ENCODE data around the gene SLC35F6.

The SLC35F6 gene

GRCh38 chr2:26770986-26771586 is 7.0 kb downstream of the SLC35F6 start:
- peaks cover 18 to 21% of the 10 kb centered on the region in 2 donors for H3K36me3 ChIP-seq (ENCODE audit: control insufficient read depth in 2 of 2, insufficient read depth in 2 of 2, low read length in 2 of 2)

DNA sequence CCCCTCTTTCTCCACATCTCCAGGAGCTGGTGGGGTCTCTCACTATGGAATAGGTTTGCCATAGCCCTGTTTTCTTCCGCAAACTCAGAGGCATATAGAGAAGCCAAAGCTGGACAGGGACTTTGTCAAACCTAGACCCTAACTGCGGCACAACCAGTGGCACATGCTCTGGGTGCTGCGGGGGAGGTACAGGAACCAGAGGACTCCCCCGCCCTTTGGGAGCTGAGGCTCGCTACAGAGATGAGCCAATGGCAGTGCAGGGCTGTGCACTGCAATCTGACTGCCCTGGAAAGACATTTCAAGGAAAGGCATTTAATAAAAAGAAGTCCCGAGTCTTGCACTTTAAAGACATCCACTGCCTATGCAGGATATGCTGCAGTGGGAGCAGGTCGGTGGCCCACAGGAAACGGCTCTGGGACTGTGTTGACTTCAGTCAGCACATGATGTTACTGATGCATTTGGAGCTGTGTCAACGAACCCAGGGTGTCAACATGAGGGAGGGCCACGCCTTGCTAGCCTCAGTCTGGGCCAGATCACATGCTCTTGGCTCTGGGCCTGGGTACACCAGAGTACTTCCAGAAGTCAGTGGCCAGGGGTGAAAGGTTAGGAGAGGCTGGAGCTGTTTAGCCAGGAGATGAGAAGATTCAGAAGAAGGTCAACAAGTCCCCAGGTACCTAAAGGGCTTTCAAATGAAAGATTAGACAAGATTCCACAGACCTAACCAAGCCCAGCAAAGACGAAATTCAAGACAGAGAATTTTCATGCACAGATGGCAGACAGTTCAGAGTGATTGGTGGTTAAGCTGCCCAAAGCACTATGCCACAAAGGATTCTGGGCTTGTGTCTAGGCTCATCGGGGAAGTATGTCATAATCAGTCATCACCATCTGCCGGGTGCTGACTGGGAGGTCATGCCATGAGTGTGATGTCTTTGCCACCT is 8.2 kb downstream of the SLC35F6 start:
- H3K36me3 ChIP-seq (ENCODE audit: control insufficient read depth in 2 of 2, insufficient read depth in 2 of 2, low read length in 2 of 2) = peaks cover 25 to 26% of the 10 kb centered on the region in 2 donors
- no peaks in the 10 kb centered on the region for H3K9me3 ChIP-seq (ENCODE audit: control insufficient read depth in 2 of 2, low read length in 2 of 2)
- H3K4me1 ChIP-seq (ENCODE audit: control insufficient read depth, insufficient read depth, low read length) = peaks cover 41% of the 10 kb centered on the region
- H3K4me3 ChIP-seq (ENCODE audit: low read length in 2 of 2) = no peak overlapping the region
- peak overlapping the region; percentile 62 for H3K27ac ChIP-seq (ENCODE audit: low read length)
- no peaks in the 10 kb centered on the region for H3K27me3 ChIP-seq (ENCODE audit: control insufficient read depth in 1 of 2, insufficient read depth in 2 of 2, low read length in 2 of 2)
- no peak overlapping the region for H3K9ac ChIP-seq (ENCODE audit: low read length in 2 of 2)

More at GRCh38 chr2:26770986-26771586, 7.0 kb downstream of the SLC35F6 start:
- Histone ChIP-seq H3K4me3 (ENCODE audit: low read length in 2 of 2) (peak overlapping the region in 1 of 2 donors; percentile 22), H3K4me1 (ENCODE audit: control insufficient read depth, insufficient read depth, low read length) (peaks cover 50% of the 10 kb centered on the region), H3K27ac (ENCODE audit: low read length) (peak overlapping the region; percentile 62), H3K9ac (ENCODE audit: low read length in 2 of 2) (no peak overlapping the region), H3K9me3 (ENCODE audit: control insufficient read depth in 2 of 2, low read length in 2 of 2) (no peaks in the 10 kb centered on the region), H3K27me3 (ENCODE audit: control insufficient read depth in 1 of 2, insufficient read depth in 2 of 2, low read length in 2 of 2) (no peaks in the 10 kb centered on the region)

DNA sequence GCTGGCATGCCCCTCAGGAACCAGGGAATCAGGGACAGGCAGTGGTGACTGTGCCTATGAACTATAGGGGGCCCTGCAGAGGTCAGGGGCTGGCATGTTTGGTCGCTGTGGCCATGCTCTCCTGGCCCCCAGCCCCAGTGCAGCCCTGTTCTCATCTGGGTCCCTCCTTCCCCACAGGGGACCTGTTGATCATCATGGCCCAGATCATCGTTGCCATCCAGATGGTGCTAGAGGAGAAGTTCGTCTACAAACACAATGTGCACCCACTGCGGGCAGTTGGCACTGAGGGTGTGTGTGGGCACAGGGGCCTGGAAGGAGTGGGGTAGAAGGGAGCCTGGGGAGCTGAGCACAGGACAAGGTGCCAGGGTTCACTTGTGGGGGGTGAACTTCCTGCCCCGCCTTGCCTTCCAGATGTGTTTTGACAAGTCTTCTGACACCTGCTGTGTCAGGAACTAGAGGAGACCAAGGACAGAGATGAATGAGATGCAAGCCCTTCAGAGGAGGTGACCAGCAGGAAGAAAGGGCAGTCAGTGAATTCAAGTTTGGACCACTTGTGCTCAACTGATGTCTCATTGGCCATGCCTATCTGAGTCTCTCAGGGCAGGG is 12.2 kb downstream of the SLC35F6 start:
- no peaks in the 10 kb centered on the region for H3K9me3 ChIP-seq (ENCODE audit: control insufficient read depth in 2 of 2, low read length in 2 of 2)
- H3K36me3 ChIP-seq (ENCODE audit: control insufficient read depth in 2 of 2, insufficient read depth in 2 of 2, low read length in 2 of 2) = peaks cover 48 to 50% of the 10 kb centered on the region in 2 donors
- H3K4me3 ChIP-seq (ENCODE audit: low read length in 2 of 2) = no peak overlapping the region
- no peaks in the 10 kb centered on the region for H3K27me3 ChIP-seq (ENCODE audit: control insufficient read depth in 1 of 2, insufficient read depth in 2 of 2, low read length in 2 of 2)
- H3K4me1 ChIP-seq (ENCODE audit: control insufficient read depth, insufficient read depth, low read length) = peaks cover 18% of the 10 kb centered on the region
- no peak overlapping the region for H3K9ac ChIP-seq (ENCODE audit: low read length in 2 of 2)
- peak overlapping the region; percentile 11 for H3K27ac ChIP-seq (ENCODE audit: low read length)

GRCh38 chr2:26778098-26778497 is 14.0 kb downstream of the SLC35F6 start:
- Histone ChIP-seq H3K9ac (ENCODE audit: low read length in 2 of 2) (no peak overlapping the region), H3K4me3 (ENCODE audit: low read length in 2 of 2) (no peak overlapping the region), H3K36me3 (ENCODE audit: control insufficient read depth in 2 of 2, insufficient read depth in 2 of 2, low read length in 2 of 2) (peaks cover 48 to 50% of the 10 kb centered on the region in 2 donors), H3K9me3 (ENCODE audit: control insufficient read depth in 2 of 2, low read length in 2 of 2) (no peaks in the 10 kb centered on the region), H3K27me3 (ENCODE audit: control insufficient read depth in 1 of 2, insufficient read depth in 2 of 2, low read length in 2 of 2) (no peaks in the 10 kb centered on the region), H3K4me1 (ENCODE audit: control insufficient read depth, insufficient read depth, low read length) (no peaks in the 10 kb centered on the region), H3K27ac (ENCODE audit: low read length) (no peak overlapping the region)

- Histone ChIP-seq H3K36me3 (ENCODE audit: control insufficient read depth in 2 of 2, insufficient read depth in 2 of 2, low read length in 2 of 2) (peaks cover 48 to 50% of the 10 kb centered on the region in 2 donors), H3K4me1 (ENCODE audit: control insufficient read depth, insufficient read depth, low read length) (no peaks in the 10 kb centered on the region), H3K27ac (ENCODE audit: low read length) (no peak overlapping the region), H3K9ac (ENCODE audit: low read length in 2 of 2) (no peak overlapping the region), H3K9me3 (ENCODE audit: control insufficient read depth in 2 of 2, low read length in 2 of 2) (no peaks in the 10 kb centered on the region), H3K4me3 (ENCODE audit: low read length in 2 of 2) (no peak overlapping the region), H3K27me3 (ENCODE audit: control insufficient read depth in 1 of 2, insufficient read depth in 2 of 2, low read length in 2 of 2) (no peaks in the 10 kb centered on the region)
Measured at GRCh38 chr2:26778507-26778906, 14.4 kb downstream of the SLC35F6 start.

- no peak overlapping the region for H3K27ac ChIP-seq (ENCODE audit: low read length)
- H3K9ac ChIP-seq (ENCODE audit: low read length in 2 of 2) = no peak overlapping the region
- peaks cover 2% of the 10 kb centered on the region for H3K4me1 ChIP-seq (ENCODE audit: control insufficient read depth, insufficient read depth, low read length)
- peaks cover 38 to 40% of the 10 kb centered on the region in 2 donors for H3K36me3 ChIP-seq (ENCODE audit: control insufficient read depth in 2 of 2, insufficient read depth in 2 of 2, low read length in 2 of 2)
- no peaks in the 10 kb centered on the region for H3K27me3 ChIP-seq (ENCODE audit: control insufficient read depth in 1 of 2, insufficient read depth in 2 of 2, low read length in 2 of 2)
- H3K4me3 ChIP-seq (ENCODE audit: low read length in 2 of 2) = no peak overlapping the region
- no peaks in the 10 kb centered on the region for H3K9me3 ChIP-seq (ENCODE audit: control insufficient read depth in 2 of 2, low read length in 2 of 2)
Measured at GRCh38 chr2:26780203-26780760, 16.2 kb downstream of the SLC35F6 start.

- no peak overlapping the region for H3K4me3 ChIP-seq (ENCODE audit: low read length in 2 of 2)
- H3K9me3 ChIP-seq (ENCODE audit: control insufficient read depth in 2 of 2, low read length in 2 of 2) = no peaks in the 10 kb centered on the region
- no peak overlapping the region for H3K9ac ChIP-seq (ENCODE audit: low read length in 2 of 2)
- H3K27me3 ChIP-seq (ENCODE audit: control insufficient read depth in 1 of 2, insufficient read depth in 2 of 2, low read length in 2 of 2) = no peaks in the 10 kb centered on the region
- no peak overlapping the region for H3K27ac ChIP-seq (ENCODE audit: low read length)
- H3K36me3 ChIP-seq (ENCODE audit: control insufficient read depth in 2 of 2, insufficient read depth in 2 of 2, low read length in 2 of 2) = peaks cover 19 to 20% of the 10 kb centered on the region in 2 donors
- peaks cover 14% of the 10 kb centered on the region for H3K4me1 ChIP-seq (ENCODE audit: control insufficient read depth, insufficient read depth, low read length)
Measured at GRCh38 chr2:26782876-26783704, 19.0 kb downstream of the SLC35F6 start.

GRCh38 chr2:26784570-26785234 is 20.6 kb downstream of the SLC35F6 start:
- H3K36me3 ChIP-seq (ENCODE audit: control insufficient read depth in 2 of 2, insufficient read depth in 2 of 2, low read length in 2 of 2) = peaks cover 10% of the 10 kb centered on the region in 2 donors
- H3K27me3 ChIP-seq (ENCODE audit: control insufficient read depth in 1 of 2, insufficient read depth in 2 of 2, low read length in 2 of 2) = peaks cover 0 to 3% of the 10 kb centered on the region in 2 donors
- no peaks in the 10 kb centered on the region for H3K9me3 ChIP-seq (ENCODE audit: control insufficient read depth in 2 of 2, low read length in 2 of 2)
- no peak overlapping the region for H3K9ac ChIP-seq (ENCODE audit: low read length in 2 of 2)
- H3K27ac ChIP-seq (ENCODE audit: low read length) = no peak overlapping the region
- H3K4me3 ChIP-seq (ENCODE audit: low read length in 2 of 2) = peak overlapping the region in 1 of 2 donors; percentile 77
- peaks cover 14% of the 10 kb centered on the region for H3K4me1 ChIP-seq (ENCODE audit: control insufficient read depth, insufficient read depth, low read length)

- Histone ChIP-seq H3K9me3 (ENCODE audit: control insufficient read depth in 2 of 2, low read length in 2 of 2) (peaks cover 0 to 1% of the 10 kb centered on the region in 2 donors), H3K27ac (ENCODE audit: low read length) (no peak within 1 kb of the TSS), H3K36me3 (ENCODE audit: control insufficient read depth in 2 of 2, insufficient read depth in 2 of 2, low read length in 2 of 2) (peaks cover 2 to 3% of the 10 kb centered on the region in 2 donors), H3K4me3 (ENCODE audit: low read length in 2 of 2) (peak within 1 kb of the TSS; percentile 70 to 77), H3K9ac (ENCODE audit: low read length in 2 of 2) (peak within 1 kb of the TSS; percentile 5 to 29), H3K27me3 (ENCODE audit: control insufficient read depth in 1 of 2, insufficient read depth in 2 of 2, low read length in 2 of 2) (peaks cover 0 to 3% of the 10 kb centered on the region in 2 donors), H3K4me1 (ENCODE audit: control insufficient read depth, insufficient read depth, low read length) (peaks cover 14% of the 10 kb centered on the region)
Measured at GRCh38 chr2:26785431-26786206, 21.5 kb downstream of the SLC35F6 start, which contains the start of gene CENPA. Gene CENPA, plus strand, starts transcription at chr2:26786056. Its CDS starts 141 bp downstream, at chr2:26786197.

All from stomach smooth muscle (tissue), 2 donors.